Muscle of arm (tissue), 12 donors: ENCODE measurements around the gene TRIP13. TPM values are rescaled to one million over a fixed set of nuclear protein-coding genes. Genes with fewer than 3 reads are reported as not detected.

Experiments
- DNase-seq: peaks from one replicate; pipeline ENCODE4 v3.0.0-alpha.2; 2013
- polyA plus RNA-seq, 12 donors: library from polyadenylated mRNA; unstranded; fragments of 120-200 nt; gene quantifications; one replicate each; pipeline ENCODE4 v1.2.1, GENCODE V29; 2013; ENCODE audit not compliant: insufficient read length in 12 of 12

The TRIP13 gene
- polyA plus RNA-seq, 12 donors = 6.0 to 19.7 (median 9.8) TPM; not detected in 1

DNA sequence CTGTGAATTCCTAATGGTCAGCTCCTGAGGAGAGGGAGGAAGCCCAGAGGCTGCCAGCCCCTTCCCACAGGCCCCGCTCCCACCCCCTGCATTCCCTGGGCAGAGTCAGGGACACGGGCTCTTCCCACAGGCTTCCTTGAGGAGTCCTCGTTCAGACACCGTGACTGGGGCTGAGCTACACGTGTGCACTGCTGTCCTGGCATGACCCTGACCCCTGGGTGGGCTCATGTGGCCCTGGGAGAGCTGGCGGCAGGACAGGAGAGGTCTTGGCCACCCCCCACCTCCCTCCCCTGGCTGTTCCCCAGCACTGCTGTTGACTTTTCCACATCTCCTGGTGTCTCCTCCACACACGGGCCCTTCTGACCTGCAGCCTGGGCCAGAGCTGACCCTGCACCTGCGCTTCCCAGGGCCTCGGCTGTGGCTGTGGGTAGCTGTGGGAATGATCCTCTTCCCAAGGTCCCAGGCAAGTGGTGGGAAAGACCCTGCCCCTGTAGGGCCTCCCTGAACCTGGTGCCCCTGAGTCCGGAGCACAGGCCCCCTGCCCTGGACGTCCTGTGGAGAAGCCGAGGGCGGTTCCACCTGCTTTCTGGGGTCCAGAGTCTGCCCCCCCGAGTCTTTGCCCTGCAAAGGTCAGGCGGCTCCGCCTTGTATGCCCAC lies 59.4 kb downstream of the TRIP13 start:
- DNase-seq = no peak

DNA sequence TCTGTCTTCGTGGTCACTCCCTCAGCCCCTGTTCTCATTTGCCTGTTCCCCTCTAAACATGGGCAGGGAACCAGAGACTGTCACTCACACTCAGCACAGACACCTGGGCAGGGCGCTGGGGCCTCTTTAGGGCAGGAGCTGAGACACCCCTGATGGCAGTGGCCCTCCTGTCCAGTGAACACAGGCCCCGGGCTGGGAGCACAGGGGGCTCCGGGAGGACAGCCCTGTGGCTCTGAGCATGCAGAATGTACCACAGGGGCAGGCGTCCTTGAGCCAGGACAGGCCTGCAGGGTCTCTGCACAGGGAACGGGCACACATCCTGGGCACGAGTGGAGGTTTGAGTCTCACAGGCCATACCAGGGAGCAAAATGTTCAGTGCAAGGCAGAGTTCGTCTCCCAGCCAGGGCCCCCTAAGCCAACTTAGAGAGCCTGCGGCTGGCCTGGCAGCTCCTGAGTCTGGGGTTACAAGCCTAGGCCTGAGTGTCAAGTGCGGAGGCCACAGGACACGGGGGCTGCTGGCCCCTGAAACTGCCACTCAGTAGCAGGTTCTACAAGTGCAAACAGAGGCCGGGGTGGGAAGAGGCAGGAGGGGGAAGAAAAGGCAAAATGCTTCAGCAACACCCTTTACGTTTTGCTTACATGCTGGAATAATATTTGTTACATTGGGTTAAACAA lies 60.0 kb downstream of the TRIP13 start:
- no peak for DNase-seq

DNA sequence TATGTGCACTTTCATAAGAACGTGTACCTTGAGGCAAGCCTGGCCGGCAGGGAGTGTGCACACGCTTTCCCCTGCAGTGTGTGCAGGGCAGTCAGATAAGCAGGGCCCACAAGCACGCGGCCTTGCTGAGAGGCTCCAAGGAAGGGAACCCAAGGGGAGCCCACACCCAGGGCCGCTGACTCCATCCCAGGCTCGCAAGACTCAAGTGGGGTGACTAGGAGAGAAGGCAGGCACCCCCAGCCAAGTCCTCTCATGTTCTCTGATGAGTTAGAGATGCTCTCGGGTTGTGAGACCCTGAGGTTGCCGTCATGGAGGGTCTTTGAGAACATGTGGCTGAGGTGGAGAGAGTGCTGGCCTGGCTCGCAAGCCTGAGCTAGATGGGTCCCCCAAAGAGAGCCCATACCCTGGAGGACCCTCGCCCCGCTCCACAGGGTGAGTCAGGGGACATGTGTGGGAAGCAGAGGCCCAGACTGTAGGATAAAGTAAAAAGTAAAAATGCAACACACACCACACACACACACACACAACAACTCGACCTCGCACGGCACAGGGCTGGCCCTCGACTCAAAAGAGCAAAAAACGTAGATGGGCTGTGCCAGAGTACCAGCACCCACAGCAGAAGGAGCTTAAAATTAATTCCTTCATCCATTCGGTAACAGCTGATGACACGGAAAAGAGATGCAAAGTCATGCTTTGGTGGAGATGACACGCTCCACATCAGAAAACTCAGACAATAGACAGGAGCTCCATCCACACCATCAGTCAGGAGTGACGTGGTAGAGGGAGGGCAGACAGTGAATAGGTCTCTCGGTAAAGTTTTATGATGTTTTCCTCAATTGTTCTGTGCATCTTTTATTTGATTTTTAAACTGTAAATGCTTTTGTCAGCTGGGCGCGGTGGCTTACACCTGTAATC lies 61.1 kb downstream of the TRIP13 start:
- no peak for DNase-seq

DNA sequence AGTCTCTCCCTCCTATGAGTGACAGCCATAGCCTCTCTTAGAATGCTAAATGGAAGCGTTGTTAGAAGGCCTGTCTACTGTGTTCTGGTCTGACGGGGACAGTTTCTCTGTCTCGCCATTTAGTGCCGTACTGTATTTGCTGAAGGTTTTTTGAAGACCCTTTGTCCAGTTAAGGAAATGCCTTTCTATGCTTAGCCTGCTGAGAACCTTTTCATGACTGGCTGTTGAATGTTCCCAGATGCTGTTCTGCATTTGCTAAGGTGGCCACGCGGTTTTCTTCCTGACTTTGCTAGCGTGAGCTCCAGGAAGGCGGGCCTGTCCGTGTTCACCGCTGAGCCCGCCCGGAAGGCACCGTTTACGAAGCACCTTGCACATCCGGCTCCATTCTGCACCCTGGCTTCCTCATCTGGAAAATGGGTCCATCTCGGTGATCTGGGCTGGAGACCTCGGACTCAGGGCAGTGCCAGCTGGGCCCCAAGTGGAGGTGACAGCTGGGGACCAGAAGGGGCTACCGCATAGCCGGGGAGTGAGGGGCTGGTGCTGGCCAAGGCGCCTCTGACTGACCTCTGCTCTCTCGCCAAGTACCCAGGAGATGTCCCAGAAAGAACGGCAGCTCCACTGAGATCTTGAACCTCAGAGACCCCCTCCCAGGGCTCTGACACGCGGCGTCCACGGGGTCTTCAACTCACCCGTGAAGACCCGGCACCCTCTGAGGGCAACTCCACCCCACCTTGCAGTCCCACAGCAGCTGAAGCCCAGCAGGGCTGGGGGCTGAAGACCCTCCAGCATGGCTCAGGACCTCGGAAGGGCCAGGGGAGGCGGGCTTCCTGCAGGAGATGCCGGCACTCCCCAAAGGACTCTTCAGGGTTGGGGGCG lies 63.4 kb downstream of the TRIP13 start:
- no peak for DNase-seq

DNA sequence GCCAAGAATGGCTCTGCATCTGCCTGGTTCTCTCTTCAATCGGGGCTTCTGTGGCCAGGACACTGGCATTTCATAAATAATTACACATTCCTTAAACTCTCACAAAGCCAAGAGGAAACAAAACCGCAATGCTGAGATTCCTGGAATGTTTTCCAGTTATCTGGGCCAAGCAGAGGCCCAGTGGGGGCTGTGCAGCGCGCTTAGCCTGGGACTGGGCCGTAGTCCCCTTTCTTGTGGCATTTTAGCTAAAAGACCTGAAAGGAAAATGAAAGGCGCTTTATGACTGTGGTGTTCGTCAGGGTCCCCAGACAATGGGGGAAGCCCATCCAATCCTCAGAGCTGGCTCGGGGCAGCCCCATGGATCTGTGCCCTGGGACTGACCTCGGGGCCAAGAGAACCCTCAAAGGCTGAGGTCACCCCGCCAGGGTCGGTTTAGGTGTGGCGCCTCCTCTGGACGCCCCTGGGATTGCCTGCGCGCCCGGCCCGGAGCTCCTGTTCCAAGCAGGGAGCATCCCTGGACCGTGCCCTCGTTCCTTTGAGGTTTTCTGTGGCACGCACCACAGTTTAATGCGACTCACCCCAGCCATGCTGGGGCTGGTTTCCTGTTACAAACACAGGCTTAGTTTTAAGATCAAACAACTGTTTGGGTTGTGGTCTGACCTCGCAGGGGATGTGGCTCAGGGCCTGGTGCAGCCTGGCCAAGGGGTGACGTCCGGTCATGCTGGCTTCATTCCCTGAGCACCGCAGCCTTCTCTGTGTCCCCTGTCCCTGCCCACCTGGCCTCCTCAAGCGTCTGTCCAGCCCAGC lies 64.5 kb downstream of the TRIP13 start:
- peak; percentile 76 for DNase-seq

DNA sequence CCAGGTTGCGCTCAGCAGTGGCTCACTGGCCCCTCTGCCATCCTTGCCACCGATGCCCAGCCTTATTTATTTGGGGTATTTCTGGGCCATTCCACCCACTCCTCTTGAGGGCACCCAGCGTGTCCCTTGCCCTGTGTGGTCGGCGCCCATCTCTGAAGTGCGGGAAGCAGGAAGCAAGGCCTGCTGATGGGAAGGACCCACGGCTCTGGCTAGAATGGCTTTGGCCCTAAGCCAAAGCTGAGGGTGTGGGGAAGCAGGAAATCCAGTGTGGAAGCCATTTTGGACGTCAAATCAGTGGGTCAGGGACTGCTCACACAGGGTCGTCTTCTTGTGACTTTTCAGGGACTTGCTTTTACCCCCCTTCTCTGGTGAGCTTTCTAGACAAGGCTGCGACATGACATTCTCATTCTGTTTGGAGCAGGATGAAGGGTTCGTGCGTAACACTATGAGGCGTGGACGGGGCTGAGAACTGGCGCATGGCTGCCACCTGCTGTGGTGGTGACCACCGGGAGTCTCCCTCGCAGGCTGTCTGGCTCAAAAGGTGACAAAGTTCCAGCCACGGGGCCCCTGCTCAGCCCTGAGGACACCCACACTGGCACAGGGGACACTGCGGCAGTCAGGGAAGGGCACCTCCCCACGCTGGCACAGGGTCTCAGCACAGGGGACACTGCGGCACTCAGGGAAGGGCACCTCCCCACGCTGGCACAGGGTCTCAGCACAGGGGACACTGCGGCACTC lies 65.2 kb downstream of the TRIP13 start:
- no peak for DNase-seq

DNA sequence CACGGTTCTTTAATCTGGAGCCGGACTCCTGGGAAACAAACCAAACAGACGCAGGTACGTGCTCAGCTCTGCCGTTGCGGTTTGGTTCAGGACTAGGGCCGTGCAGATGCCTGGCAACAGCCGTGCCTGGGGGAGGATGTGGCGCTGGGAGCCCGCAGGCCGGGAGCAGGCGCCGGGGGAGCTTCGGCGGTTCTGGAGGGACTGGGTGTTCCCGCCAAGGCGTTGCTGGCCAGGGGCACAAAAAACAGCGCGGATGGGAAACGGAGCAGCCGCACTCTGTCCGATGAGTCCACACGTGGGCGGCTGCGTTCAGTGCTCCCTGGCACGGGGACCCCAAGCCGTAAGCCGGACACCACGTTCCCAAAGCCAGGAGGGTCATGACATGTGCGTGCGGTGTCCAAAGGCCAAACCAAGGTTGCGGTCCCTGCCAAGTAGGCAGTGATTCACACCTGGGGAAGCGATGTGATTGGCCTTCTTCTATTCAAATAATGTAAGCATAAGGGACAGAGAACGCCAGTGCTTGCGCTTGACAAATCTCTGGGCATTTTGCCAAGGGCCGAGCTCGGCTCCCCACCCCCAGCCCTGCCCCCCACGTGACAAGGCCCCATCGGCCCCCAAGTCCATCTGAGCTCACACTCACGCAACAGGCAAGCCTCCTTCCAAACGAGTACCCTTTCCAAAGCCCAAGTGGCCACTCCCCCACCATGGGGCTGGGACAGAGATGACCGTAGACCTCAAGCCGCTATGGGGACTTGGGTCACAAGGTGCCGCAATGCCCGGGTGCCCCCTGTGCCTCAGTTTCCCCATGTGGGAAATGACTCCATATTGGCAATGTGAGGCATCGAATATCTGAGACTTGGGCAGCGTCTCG lies 66.3 kb downstream of the TRIP13 start:
- DNase-seq = no peak

DNA sequence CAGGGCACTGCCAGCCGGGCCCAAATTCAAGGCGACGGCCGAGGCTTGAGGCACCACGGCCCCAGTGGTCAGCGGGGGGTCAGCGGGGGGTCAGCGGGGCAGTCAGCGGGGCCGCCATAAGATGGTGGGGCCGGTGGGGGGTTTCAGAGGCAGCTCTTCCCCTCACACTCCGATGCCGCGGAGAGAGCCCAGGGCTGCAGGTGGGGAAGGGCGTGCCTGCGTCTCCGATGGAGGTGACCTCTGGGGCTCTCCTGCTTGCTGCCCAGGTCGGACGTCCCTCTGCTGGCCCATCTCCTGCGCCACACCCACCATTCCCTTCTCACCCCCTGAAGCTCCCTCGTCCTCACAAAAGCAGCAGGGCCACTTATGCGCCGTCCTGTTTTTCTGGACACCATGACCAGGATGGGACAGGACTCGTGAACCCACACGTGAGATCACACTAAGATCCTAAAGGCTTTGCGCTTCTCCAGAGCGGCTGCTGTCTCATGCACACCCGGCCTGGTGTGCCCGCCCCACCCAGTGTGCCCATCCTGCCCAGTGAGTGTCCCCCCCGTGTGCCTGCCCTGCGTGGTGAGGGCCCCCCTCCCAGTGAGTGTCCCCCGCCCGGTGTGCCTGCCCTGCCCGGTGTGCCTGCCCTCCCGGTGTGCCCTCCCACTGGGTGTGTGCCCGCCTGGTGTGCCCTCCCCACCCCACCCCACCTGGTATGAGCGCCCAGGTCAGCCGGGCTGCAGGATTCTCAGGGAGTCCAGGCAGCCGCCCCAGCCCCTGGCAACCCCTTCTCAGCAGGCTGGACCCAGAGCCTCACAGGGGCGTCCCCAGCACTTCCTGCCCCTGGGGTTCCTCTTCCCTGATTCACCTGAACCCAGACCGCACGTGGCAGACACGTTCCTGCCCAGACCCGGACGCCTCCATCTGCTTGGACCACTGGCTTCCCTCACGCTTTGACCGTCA lies 67.2 kb downstream of the TRIP13 start:
- no peak for DNase-seq

DNA sequence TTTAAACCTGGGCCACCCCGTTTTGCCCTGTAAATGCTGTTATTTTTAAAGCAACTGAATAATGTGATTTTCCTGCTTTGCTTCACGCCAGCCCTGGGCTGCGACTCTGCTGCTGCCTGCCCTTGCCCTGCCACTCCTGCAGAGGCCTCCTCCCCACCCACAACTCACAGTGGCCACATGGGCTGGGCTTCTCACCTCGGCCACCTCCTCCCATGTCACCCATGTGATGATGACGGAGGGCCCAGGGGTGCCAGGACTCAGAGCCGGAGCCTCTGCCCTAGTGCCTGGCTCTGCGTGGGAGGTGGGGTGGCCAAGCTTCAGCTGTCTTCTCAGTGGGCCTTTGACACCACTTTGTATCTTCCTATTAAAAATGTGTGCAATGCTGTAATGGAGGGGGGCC lies 67.9 kb downstream of the TRIP13 start:
- no peak for DNase-seq

DNA sequence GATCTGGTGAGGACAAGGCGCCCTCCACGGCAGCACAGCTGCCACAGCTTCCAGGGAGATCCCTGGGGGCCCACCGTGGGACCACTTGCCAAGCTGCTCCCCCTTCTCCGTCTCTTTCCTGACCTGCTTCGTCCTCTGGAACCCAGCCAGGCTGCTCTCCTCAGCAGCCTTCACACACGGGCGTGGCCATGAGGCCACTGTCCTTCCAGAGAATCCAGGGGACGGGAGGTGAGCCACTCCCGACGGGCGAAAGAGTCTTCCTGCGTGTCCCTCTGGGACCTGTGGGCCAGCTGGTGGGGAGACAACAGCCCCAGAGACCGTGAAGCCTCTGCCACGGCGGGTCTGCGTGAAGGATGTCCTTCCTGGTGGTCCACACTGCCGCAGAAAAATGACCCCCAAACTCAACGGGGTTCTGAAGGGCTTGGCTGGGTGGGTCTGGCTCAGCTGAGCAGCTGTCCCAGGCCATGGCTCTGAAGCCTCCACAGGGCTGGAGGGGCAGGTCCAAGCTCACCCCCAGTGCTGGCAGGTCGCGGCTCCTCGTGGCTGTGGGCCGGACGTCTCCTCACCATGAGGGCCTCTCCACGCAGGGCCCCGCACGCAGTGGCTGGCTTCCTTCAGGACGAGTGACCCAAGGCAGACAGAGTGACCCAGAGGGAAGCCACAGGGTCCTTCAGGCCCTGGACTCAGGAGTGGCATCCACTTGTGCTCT lies 68.5 kb downstream of the TRIP13 start:
- no peak for DNase-seq

DNA sequence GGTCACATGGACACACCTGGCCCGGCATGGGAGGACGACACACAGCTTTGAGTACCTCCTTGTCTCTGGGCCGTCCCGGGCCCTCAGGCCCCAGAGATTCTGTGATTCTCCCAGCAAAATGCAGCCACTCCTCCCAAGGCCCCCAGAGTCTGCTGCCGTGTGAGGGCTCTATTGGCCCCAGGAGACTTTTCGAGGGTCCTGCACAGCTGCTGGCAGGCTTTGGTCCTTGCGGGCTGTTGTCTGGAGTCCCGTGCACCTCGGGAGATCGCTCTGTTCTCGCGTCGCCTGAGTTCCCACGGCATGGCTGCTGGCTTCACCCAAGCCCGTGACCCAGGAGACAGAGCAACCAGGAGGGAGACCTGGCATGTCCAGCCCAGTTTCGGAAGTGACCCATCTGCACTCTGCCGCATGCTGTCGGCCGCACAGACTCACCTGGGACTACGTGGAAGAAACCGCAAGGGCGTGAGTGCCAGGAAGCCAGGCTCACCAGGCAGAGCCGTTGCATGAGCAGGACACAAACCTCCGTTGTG lies 69.1 kb downstream of the TRIP13 start:
- no peak for DNase-seq

DNA sequence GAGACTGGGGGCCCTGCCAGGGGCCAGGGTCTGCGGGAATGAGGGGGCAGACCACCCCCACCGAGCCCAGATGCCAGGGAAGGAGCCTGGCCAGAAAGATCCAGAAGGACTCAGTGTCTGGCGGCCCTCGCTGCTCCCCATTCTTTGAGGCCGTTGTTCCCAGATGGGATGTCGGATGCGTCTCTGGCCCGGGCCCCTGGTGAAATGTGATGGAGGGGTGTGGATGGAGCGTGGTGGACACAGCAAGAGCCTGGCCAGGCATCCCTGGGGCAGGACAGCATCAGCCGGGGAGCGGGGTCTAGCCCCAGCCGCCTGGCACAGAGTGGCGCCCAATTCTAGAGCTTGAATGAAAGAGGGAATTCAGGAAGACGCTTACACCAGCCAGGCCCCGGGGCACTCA lies 69.7 kb downstream of the TRIP13 start:
- no peak for DNase-seq

DNA sequence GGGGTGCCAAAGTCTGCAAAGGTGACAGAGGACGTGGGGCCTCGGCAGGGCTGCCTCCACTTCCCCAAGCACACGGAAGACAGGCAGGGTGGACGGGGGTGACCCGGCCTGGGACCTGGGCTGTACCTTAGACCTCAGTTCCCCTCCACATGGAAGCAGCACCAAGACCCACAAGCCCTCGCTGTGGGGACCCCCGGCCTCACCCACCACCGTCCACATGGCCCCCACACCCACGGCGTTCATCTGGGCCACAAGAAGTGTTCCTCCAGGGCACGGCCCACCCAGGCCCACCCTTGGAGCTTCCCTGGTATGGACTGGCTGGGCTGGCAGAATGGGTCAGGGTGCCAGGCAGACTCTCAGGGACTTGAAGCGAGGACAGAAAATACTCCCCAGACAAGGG lies 70.1 kb downstream of the TRIP13 start:
- DNase-seq = no peak

DNA sequence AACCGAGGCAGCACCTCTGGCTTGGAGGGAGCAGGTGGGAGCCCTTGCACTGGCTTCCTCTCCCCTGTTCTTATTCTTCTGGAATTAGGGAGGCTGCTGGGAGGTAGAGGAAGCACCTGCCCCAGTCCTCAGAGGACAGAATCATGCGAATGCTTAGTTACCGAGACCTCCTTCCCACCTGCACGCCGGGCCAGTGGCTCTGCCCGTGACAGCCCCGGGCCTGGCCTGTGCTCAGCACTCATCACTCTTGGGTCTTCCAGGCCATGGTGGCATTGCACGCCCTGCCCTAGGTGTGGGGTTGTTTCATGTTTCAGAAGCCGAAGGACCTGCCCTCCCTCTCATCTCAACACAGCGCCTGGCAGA lies 70.6 kb downstream of the TRIP13 start:
- DNase-seq = no peak

DNA sequence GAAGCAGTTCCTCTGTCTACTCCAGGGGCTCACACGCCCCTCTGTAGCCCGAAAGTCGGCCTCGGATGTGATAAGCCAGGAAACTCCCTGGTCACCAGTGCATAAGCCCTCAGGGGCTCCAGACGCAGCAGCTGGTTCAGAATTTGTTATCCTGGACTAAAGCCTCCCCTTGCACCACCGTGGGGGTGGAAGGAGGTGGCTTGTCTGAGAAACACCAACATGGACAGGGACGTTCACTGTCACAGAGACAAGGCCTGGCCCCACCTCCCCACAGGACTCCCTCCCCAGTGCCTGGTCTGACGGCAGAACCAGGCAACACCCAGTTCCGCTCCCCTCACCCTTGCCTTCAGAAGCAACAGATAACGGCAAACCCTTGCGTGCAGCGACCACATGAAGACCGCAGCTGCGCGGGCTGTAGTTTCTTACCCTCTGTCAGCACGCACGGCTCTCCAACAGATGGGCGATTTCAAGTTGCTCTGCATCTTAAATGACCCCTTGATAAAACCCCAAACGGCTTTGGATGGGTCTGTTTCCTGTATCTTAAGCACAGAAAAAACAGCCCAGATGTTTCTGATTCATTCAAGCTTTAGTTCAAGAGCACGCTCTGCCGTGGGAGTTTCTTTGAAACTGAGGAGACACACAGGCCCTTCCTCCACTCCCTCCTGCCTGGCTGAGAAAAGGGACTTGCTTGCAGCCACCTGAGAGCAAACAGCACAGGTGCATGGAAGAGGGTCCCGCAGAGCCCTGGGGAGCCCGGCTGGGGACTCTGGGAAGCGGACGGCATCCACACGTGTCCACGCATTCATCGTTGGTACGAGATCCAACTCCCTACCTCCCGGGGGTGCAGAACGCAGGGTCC lies 71.2 kb downstream of the TRIP13 start:
- DNase-seq = peak; percentile 65

DNA sequence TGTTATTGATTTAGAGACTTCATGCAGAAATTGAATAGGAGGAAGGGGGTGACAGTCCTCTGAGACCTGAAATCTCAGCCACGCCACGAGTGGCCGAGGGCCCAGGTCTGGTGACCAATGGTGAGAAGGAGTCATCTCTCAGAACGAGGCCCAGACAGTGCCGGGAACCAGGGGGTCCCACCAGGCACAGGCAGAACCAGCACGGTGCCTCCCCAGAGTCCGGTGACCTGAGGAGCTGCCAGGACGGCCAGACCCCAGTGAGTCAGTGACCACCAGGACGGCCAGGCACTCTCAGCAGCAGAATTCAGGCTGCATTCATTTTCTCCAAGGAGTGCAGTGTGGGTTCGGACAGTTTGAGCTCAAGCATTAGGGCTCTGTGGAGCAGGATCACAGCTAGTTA lies 72.1 kb downstream of the TRIP13 start:
- no peak for DNase-seq
